IMR-90 (cell line): ENCODE results near the gene ESF1. TPM values are rescaled to one million over a fixed set of nuclear protein-coding genes. Genes with fewer than 3 reads are reported as not detected.

Source experiments
- ATAC-seq: fragments of 200-7000 bp; cut with Tn5 transposase; 2 replicates; pipeline ENCODE4 v1.9.1; 2020; ENCODE audit warnings: low read depth, mild to moderate bottlenecking, moderate library complexity
- BruUV-seq: library from RNA; stranded (reverse); fragments of 400-500 nt; replicated peaks from 2 replicates; lab custom pipeline; 2021; lab: Mats Ljungman, UMichigan
- CTCF ChIA-PET: fragments of 300-600 bp; formaldehyde crosslinking; extraction: SDS; loops from one replicate; lab custom pipeline; 2021; ENCODE audit warnings: antibody characterized with exemption; lab: Yijun Ruan, JAX
- POLR2A ChIA-PET: fragments of 300-600 bp; sonication (Branson Sonifier 250); formaldehyde crosslinking; loops from one replicate; lab custom pipeline; 2022; ENCODE audit warnings: antibody characterized with exemption; ENCODE audit not compliant: unreplicated experiment; lab: Charles Lee
- DNase-seq: peaks from one replicate; pipeline ENCODE4 v3.0.0; 2013
- H2AFZ ChIP-seq: replicated peaks from 2 replicates; pipeline ENCODE3; 2013; ENCODE audit warnings: low read length, mild to moderate bottlenecking; ENCODE audit not compliant: poor library complexity
- H2AK5ac ChIP-seq: 2 replicates; pipeline ENCODE4 v1.6.1; 2013; ENCODE audit warnings: low read depth, low read length, inconsistent platforms
- H2AK9ac ChIP-seq: replicated peaks from 2 replicates; pipeline ENCODE3; 2013; ENCODE audit warnings: mild to moderate bottlenecking, low read depth, low read length, moderate library complexity; ENCODE audit not compliant: poor library complexity
- H2BK120ac ChIP-seq: 2 replicates; pipeline ENCODE4 v1.6.1; 2013; ENCODE audit warnings: low read depth, low read length, inconsistent platforms
- H2BK15ac ChIP-seq: 3 replicates; pipeline ENCODE4 v1.6.1; 2013; ENCODE audit warnings: low read depth, low read length, inconsistent platforms
- H2BK20ac ChIP-seq: 2 replicates; pipeline ENCODE4 v1.6.1; 2013; ENCODE audit warnings: low read depth, mild to moderate bottlenecking, inconsistent platforms, low read length, moderate library complexity
- H2BK5ac ChIP-seq: 2 replicates; pipeline ENCODE4 v1.6.1; 2013; ENCODE audit warnings: mild to moderate bottlenecking, low read depth, low read length, inconsistent platforms; ENCODE audit not compliant: poor library complexity, severe bottlenecking
- H3K14ac ChIP-seq: replicated peaks from 2 replicates; pipeline ENCODE4 v1.6.1; 2013; ENCODE audit warnings: low read depth, low read length, inconsistent platforms
- H3K18ac ChIP-seq: 2 replicates; pipeline ENCODE4 v1.6.1; 2013; ENCODE audit warnings: low read depth, low read length, control low read depth
- H3K23ac ChIP-seq: 2 replicates; pipeline ENCODE4 v1.6.1; 2013; ENCODE audit warnings: low read depth, low read length, inconsistent platforms
- H3K27ac ChIP-seq: 2 replicates; pipeline ENCODE4 v1.5.1; 2013; ENCODE audit warnings: mild to moderate bottlenecking, control low read depth, low read length; ENCODE audit not compliant: insufficient read depth
- H3K27me3 ChIP-seq: 2 replicates; pipeline ENCODE4 v1.6.1; 2013; ENCODE audit warnings: low read length; ENCODE audit not compliant: control insufficient read depth, insufficient read depth
- H3K36me3 ChIP-seq: 2 replicates; pipeline ENCODE4 v1.6.1; 2013; ENCODE audit warnings: low read length, mixed read lengths; ENCODE audit not compliant: control insufficient read depth, insufficient read depth
- H3K4ac ChIP-seq: 2 replicates; pipeline ENCODE4 v1.6.1; 2013; ENCODE audit warnings: low read depth, low read length, inconsistent platforms
- H3K4me1 ChIP-seq: 2 replicates; pipeline ENCODE4 v1.6.1; 2013; ENCODE audit warnings: low read length, mixed read lengths; ENCODE audit not compliant: control insufficient read depth, insufficient read depth
- H3K4me2 ChIP-seq: 2 replicates; pipeline ENCODE4 v1.6.1; 2013; ENCODE audit warnings: low read depth, mild to moderate bottlenecking, control low read depth, low read length, moderate library complexity
- H3K4me3 ChIP-seq: 2 replicates; pipeline ENCODE4 v1.5.1; 2013; ENCODE audit warnings: low read depth, mild to moderate bottlenecking, control low read depth, low read length, moderate library complexity; ENCODE audit not compliant: insufficient read depth
- H3K56ac ChIP-seq: 2 replicates; pipeline ENCODE4 v1.6.1; 2013; ENCODE audit warnings: low read length, inconsistent platforms; ENCODE audit not compliant: insufficient read depth; ENCODE audit errors: extremely low read depth
- H3K79me1 ChIP-seq, 2 experiments: 2 replicates each; pipeline ENCODE4 v1.6.1; 2013; ENCODE audit warnings: low read length in 2 of 2, inconsistent platforms in 1 of 2, low read depth in 1 of 2
- H3K9ac ChIP-seq: 2 replicates; pipeline ENCODE4 v1.6.1; 2013; ENCODE audit warnings: low read depth, low read length, control low read depth
- H3K9me1 ChIP-seq: 2 replicates; pipeline ENCODE4 v1.6.1; 2013; ENCODE audit warnings: low read length, inconsistent platforms; ENCODE audit not compliant: insufficient read depth
- H3K9me3 ChIP-seq: 2 replicates; pipeline ENCODE4 v1.6.1; 2013; ENCODE audit warnings: low read length; ENCODE audit not compliant: control insufficient read depth, insufficient read depth
- H4K20me1 ChIP-seq: 2 replicates; pipeline ENCODE4 v1.6.1; 2013; ENCODE audit warnings: low read length, inconsistent platforms; ENCODE audit not compliant: insufficient read depth
- H4K5ac ChIP-seq: 2 replicates; pipeline ENCODE4 v1.6.1; 2013; ENCODE audit warnings: mild to moderate bottlenecking, low read depth, low read length, control low read depth
- H4K8ac ChIP-seq, 2 experiments: 2 replicates each; pipeline ENCODE4 v1.6.1; 2013; ENCODE audit warnings: low read depth in 2 of 2, low read length in 2 of 2, control low read depth in 1 of 2, inconsistent platforms in 1 of 2
- H4K91ac ChIP-seq: 2 replicates; pipeline ENCODE4 v1.6.1; 2013; ENCODE audit warnings: low read depth, low read length, inconsistent platforms; ENCODE audit not compliant: insufficient read depth
- POLR2A ChIP-seq: IDR thresholded peaks from 2 replicates; pipeline ENCODE4 v1.6.1; 2012; ENCODE audit warnings: mild to moderate bottlenecking, low read depth, low read length
- RAD21 ChIP-seq: IDR thresholded peaks from 2 replicates; pipeline ENCODE4 v1.6.1; 2012; ENCODE audit warnings: low read length, improper control_type of control experiment
- WGBS, 2 experiments: methylation state at CpG; one replicate each; pipeline versions ENCODE4 v1.1.5 to v1.1.7; 2013; ENCODE audit warnings: missing lambda C conversion rate in 2 of 2; ENCODE audit not compliant: insufficient read length in 1 of 2; ENCODE audit errors: extremely low coverage in 2 of 2; 5-methylcytosine and 5-hydroxymethylcytosine counted together
- dilution Hi-C: fragments of 300-500 bp; cut with HindIII; formaldehyde crosslinking; loops from one replicate; pipeline ENCODE4 v1.14.3; 2018; ENCODE audit warnings: low sequenced_read_pairs; ENCODE audit not compliant: unreplicated experiment
- in situ Hi-C: fragments of 300-500 bp; cut with MboI; formaldehyde crosslinking; loops from 3 replicates; pipeline ENCODE4 v1.14.3; 2019; ENCODE audit warnings: low sequenced_read_pairs, inconsistent platforms, mixed read lengths
- intact Hi-C: fragments of 100-400 bp; cut with micrococcal nuclease; formaldehyde crosslinking; loops from 2 replicates; pipeline ENCODE4 v1.10.0; 2022
- polyA plus RNA-seq, 3 experiments: library from polyadenylated mRNA; depleted of rRNA; stranded (reverse); fragments of >200 nt; gene quantifications; 2 replicates each; pipeline ENCODE4 v1.2.3, GENCODE V29; 2012; ENCODE audit warnings: low replicate concordance in 1 of 3
- total RNA-seq: library from RNA; depleted of rRNA; stranded (reverse); fragments of >200 nt; gene quantifications from 2 replicates; pipeline ENCODE4 v1.2.3, GENCODE V29; 2012

The ESF1 gene
- total and polyA plus RNA-seq, 2 of the 4 experiments (the other 2 are of a cell fraction) = 2.6 to 2.7 TPM

DNA sequence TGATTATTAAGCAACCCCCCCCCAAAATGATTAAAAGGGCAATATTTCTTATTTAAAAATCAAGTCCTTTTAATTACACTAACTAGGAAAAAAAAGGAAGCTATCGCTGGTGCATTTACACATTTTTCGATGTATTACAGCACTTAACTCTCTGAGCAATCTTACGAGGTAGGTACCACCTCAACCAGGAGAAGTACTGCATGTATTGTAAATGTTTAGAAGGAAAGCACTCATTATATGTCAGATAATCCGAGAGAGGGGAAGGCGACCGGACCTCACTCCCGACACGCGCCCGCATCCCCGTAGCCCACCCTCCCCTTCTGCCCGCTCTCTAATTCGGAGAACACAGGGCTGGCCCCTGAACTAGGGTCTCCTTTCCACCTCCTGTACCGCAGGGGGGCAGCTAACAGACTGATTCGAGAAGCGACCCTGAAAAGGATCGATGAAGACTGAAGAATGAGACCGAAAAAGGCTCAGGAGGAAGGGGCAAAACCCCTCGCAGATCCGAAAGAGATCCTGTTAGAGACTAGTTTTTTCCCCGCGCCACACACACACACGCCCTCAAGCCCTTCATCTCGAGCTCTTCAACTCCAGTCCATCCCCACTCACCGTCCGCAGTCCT lies 337 bp downstream of the ESF1 start:
- H3K4me1 ChIP-seq = peaks cover 3% of the 10 kb centered on the region
- peak overlapping the region; percentile 63 for H3K4ac ChIP-seq
- H3K18ac ChIP-seq = peak overlapping the region; percentile 13; the same call in 1 of the 2 replicates
- in situ Hi-C loops (no loop called here), intact Hi-C loops (loop anchor here (10.0 kb wide), 1 partner anchor 150 kb away; the partner anchor contains the start of gene TASP1), dilution Hi-C loops (no loop called here)
- 2% methylated on average over 12 of the region's 26 CpGs; no CpG with 5 or more reads in 1 of the 2 experiments for WGBS, 2 experiments
- no peak overlapping the region for H2AK5ac ChIP-seq
- H4K8ac ChIP-seq = peak overlapping the region in 1 of 2 experiments; percentile 75; a peak in 3 of 4 replicates
- H3K9ac ChIP-seq = peak overlapping the region; percentile 87
- no peak overlapping the region for H2BK15ac ChIP-seq
- POLR2A ChIA-PET = interaction anchor here (1.1 kb wide), 1 partner anchor 9 kb away, joined by 13 read pairs; no protein-coding TSS in a partner anchor
- peak overlapping the region; percentile 35 for H2BK5ac ChIP-seq
- peak overlapping the region; percentile 92 for H2AFZ ChIP-seq
- DNase-seq = no peak
- H3K9me1 ChIP-seq = peaks cover 3% of the 10 kb centered on the region; the same call in 1 of the 2 replicates
- peak overlapping the region; percentile 43 for H4K5ac ChIP-seq
- peak overlapping the region; percentile 84 for H3K4me2 ChIP-seq
- no peaks in the 10 kb centered on the region for H3K27me3 ChIP-seq
- H3K4me3 ChIP-seq = peak overlapping the region; percentile 68
- TF ChIP-seq POLR2A (peak; percentile 74; the same call in 1 of the 2 replicates), RAD21 (no peak)
- H3K9me3 ChIP-seq = no peaks in the 10 kb centered on the region
- CTCF ChIA-PET = interaction anchor here (0.6 to 2.8 kb wide), 3 partner anchors 13 to 486 kb away, joined by 3 to 8 read pairs (median 4); no protein-coding TSS in a partner anchor
- peaks cover 4% of the 10 kb centered on the region; the same call in 1 of the 2 replicates for H4K20me1 ChIP-seq
- H3K56ac ChIP-seq = peak overlapping the region; percentile 37; the same call in 1 of the 2 replicates
- peak overlapping the region; percentile 83 for H2AK9ac ChIP-seq
- H3K14ac ChIP-seq = peak overlapping the region; percentile 85
- peak overlapping the region; percentile 20; the same call in 1 of the 2 replicates for H4K91ac ChIP-seq
- ATAC-seq = peak; percentile 27
- H3K36me3 ChIP-seq = peaks cover 8% of the 10 kb centered on the region
- H3K79me1 ChIP-seq = peaks cover 9 to 39% of the 10 kb centered on the region in 2 experiments; a peak in 3 of 4 replicates
- 0 out of 2 replicates have a peak overlapping the region, but pooled peaks have one; percentile 9 for H2BK120ac ChIP-seq
- peak overlapping the region; percentile 55 for H3K27ac ChIP-seq
- BruUV-seq = no TSS peak
- no peak overlapping the region for H2BK20ac ChIP-seq
- H3K23ac ChIP-seq = peak overlapping the region; percentile 88
